Islet precursor cell (in vitro differentiated cells): ENCODE measurements around the gene SIN3A.
"Not testable (repeated sequence)": the region's sequence is repeated elsewhere in the genome, so short reads cannot be mapped to it uniquely, and the experiment has no call there.

Experiments used
- DNase-seq: peaks from one replicate; pipeline ENCODE4 v3.0.0-alpha.2; 2018

SIN3A gene

GRCh38 chr15:75451674-75452363 lies at the start of gene SIN3A:
Gene SIN3A, minus strand, starts transcription at chr15:75451690. Its CDS starts 21,315 bp downstream, at chr15:75430375.
- peak; percentile 100 for DNase-seq

DNA sequence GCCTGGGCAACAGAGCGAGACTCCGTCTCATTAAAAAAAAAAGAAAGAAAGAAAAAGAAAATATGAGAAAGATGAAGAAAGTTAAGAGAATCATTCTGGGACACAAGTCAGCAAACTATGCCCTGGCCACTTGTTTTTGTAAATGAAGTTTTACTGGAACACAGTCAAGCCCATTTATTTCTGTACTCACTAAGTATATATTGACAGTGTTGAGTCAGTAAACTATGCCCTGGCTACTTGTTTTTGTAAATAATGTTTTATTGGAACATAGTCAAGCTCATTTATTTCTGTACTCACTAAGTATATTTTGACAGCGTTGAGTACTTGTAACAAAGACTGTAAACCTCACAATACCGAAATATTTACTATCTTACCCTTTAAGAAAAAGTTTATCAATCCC lies 42.2 kb upstream of the SIN3A start:
- no peak for DNase-seq

- no peak for DNase-seq
Measured at GRCh38 chr15:75483961-75484360, 32.5 kb upstream of the SIN3A start.

DNA sequence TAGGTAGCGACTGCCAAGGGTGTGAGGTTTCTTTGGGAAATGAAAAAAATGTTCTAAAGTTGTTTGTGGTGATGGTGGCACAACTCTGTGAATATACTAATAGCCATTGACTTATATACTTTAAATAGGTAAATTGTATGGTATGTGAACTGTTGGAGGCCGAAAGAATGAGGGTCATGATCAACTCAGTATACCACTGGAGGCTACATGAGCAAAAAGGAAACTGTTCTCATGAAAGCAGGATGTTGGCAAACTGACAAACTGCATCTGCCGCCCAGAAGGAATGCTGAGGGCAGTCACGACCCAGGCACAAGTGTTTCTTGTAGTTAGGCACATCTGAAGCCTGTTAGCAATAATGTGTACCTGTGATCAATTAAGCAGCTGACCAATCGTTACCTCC lies 32.1 kb upstream of the SIN3A start:
- DNase-seq, result not testable (repeated sequence)

- DNase-seq, result no peak
Measured at GRCh38 chr15:75483106-75483505, 31.6 kb upstream of the SIN3A start.

DNA sequence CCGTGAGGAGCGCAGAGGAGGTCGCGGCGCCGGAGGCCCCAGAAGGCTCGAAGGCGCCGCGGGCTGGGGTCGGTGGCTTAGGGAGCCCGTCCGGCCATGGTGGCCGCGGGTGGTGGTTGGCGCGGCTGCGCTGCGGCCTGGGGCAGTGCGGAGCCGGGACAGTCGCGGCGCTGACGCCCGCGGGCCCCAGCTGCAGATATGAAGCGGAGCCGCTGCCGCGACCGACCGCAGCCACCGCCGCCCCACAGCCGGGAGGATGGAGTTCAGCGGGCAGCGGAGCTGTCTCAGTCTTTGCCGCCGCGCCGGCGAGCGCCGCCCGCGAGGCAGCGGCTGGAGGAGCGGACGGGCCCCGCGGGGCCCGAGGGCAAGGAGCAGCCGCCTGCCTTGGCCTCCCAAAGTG lies 29.0 kb upstream of the SIN3A start:
- not testable (repeated sequence) for DNase-seq

DNA sequence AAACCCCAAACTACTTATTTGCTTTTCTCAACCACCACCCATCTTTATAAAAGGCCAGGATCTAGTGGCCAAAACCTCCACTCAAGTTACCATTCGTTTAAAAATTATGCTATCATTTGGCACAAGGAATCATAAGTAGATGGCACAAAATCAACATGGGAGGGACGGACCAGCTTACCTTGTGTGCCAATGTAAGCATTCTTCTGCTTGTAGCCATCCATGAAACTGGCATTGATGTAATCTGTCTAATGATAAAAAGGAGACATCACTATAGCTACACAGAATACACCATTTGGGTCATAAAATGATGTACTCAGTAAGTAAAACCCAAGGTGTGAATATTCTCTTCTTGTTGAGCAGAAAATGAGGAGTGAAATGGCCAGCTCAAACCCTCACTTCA lies 28.2 kb upstream of the SIN3A start:
- no peak for DNase-seq

DNA sequence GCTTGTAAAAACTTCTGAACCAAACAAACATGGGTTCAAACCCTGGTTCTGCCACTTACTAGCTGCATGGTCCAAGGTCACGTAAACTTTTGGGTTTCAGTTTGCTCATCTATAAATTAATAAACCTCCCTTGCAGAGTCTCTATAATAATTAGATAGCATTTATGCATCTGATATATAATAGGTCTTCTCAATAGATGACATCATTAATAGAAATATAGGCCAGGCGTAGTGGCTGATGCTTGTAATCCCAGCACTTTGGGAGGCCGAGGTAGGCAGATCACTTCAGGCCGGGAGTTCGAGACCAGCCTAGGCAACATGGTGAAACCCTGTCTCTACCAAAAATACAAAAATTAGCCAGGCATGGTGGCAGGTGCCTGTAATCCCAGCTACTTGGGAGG lies 25.6 kb upstream of the SIN3A start:
- DNase-seq, result not testable (repeated sequence)

DNA sequence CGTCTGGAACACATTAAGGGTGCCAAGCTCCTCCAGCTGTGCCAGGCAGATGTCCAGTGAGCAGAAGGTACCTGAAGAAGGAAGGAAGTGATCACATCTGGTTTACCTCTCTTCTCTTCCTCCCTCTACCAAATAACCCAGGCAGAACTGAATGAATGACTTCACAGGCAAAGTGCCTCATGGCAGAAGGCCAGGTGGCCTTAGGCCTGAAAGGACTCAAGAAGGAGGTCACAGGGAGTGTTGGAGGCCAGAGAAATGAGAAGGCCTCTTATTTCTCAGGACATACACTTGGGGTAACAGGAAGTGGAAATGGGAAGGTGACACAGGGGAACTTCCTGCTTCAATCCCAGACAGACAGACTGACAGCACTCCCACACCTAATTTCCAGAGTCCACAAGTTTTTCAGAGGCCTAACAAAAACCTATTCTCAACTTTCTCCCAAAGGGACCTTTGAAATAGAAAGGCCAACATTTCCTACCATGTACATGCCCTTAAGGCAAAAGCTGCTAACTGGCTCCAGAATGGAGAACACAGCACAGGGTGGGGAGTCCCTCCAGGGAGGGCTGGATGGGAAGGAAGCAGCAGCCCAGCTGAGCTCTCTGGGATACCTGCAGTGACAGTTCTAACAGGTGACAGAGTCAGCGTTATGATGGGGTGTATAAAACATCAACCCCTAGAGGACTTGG lies 17.6 kb upstream of the SIN3A start:
- DNase-seq, result no peak

DNA sequence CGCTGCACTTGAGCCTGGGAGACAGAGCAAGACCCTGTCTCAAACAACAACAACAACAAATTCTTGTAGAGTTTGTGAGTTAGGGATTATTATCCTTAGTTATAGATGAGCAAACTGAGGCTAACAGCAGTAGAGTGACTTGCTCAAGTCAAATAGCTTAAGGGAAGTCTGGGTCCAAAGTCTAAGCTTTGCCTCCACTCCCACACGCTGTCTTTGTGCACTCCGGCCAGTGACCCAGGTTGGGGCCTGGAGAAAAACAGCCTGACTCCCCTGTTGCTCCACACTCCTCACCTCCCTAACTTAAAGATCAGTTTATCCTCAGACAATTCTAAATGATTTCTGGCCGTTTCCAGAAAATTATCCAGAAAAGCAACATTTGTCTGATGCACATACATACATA lies 9.2 kb upstream of the SIN3A start:
- no peak for DNase-seq

DNA sequence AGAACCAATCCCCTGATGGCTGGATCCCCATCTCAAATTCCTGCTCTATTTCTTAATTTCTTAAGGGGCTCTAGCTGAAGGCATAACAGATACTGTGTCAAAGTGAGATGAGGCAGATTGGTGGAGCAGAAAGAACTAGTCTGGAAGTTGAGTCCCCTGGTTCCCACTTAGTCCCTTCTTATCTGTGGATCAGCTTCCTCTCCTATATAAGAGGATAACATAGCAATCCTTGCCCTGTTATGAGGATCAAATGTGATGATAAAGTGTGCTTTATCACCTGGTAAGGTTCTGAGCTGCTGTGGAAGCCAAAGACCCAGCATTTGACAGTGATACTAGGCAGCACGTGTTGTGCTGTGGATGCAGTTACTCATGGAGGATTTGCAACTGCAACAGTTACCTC lies 8.1 kb upstream of the SIN3A start:
- DNase-seq, result no peak

DNA sequence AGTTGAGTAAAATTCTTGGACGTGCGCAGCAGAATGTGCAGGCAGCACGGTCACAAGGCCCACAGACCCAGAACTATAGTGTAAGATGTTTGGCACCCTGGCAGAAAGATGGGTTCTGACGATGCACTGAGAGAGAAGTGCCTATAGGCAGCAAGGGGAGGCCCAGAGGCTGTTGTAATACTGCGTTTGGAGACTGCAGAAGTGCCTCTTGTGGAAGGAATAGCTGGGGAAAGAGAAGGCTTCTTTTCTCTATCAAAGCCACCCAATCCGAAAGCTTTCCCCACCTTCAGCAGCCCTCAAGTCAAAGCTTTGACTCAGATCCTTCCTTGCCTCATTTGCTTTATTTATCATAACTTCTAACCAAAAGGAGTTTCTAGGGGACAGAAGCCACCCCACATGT lies 5.2 kb upstream of the SIN3A start:
- DNase-seq, result no peak

DNA sequence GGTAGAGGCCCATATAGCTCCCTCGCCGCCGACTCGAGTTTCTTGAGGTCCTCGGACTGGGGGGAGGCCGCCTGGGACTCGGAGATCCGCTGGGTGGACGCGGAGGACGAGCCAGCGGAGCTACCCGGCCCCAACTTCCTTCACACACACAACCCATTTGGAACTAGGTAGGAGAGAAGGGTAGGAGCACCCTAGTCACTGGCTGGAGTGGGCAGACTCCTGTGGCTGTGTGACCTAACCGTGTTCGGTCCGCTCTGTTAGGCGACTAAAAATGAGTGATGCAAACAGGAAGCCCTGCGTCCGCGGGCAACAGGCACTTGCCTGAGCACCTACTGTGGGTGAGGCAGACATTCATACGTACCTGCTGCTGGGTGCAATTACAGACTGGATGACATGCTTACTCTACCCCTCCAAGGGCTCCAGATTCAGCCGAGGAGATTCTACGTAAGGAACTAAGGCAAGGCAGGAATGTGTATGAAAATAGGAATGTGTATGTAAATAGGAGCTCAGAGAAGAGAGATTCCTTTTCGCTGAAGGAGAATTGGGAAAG lies 4.6 kb upstream of the SIN3A start:
- peak; percentile 85 for DNase-seq

DNA sequence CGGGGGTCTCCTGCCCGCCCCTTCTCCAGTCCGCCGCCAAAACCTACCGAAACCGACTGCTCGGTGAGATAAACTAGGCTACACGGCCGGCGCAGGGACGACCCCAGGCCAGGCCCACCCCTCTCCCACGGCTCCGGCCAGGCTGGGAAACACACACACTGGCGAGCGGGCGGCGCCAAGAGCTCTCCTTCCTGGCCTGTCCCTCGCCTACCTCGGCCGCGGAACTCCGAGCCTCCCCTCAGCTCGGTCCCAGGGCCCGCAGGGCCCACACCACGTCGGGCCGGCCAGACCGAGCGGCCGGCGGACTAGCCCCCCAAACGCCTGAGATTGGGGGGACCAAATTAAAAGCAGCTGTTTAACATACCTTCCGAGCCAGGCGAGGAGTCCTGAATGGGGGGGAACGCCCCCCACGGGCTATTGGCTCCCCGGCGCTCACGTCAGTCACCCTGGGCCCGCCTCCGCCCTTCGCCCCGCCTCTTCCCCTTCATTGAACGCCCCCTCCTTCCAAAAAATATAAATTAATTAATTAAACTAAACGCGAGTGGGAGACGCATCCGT lies 4.0 kb upstream of the SIN3A start:
- DNase-seq, result peak; percentile 90

DNA sequence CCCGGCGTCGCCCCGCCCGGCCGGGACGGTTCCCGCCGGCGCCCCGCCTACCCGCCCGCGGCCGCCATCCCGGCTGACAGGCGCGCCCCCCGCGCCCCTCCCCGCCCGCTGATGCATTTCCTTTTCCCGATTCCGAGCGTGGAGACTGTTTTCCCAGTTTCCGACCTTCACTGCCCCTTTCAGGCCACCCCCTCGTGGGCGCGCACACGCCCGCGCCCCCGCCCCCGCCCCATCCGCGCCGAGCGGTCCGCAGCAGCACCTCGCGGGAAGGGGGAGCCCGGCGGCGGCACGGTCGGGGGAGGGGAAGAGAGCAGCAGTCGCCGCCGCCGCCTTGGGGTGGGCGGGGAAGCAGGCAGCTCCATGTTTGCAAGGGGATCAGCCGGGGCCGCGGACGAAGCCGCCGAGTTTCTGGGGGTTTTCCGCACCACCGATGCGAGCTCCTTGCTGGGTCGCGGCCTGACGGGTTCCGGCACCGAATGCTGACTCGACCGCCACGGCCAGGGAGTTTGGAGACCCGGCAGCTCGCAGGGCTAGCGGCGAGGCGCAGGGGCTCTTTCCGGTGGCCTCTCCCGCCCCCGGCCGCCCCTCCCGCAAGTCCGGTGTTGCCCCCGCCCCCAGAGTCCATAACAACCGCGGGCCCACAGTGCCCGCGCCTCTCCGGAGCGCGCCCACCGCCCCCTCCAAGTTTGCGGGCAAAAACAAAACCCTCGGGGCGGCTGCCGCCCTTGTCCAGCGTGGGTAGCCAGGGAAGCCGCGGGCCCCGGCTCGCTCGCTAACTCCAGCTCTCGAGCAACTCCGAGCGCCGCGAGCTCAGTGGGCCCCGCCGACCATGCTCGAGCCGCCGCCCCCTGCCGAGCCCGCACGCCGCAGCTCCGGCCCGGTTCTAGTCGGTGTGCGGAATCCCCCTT lies 3.2 kb upstream of the SIN3A start:
- peak; percentile 82 for DNase-seq

DNA sequence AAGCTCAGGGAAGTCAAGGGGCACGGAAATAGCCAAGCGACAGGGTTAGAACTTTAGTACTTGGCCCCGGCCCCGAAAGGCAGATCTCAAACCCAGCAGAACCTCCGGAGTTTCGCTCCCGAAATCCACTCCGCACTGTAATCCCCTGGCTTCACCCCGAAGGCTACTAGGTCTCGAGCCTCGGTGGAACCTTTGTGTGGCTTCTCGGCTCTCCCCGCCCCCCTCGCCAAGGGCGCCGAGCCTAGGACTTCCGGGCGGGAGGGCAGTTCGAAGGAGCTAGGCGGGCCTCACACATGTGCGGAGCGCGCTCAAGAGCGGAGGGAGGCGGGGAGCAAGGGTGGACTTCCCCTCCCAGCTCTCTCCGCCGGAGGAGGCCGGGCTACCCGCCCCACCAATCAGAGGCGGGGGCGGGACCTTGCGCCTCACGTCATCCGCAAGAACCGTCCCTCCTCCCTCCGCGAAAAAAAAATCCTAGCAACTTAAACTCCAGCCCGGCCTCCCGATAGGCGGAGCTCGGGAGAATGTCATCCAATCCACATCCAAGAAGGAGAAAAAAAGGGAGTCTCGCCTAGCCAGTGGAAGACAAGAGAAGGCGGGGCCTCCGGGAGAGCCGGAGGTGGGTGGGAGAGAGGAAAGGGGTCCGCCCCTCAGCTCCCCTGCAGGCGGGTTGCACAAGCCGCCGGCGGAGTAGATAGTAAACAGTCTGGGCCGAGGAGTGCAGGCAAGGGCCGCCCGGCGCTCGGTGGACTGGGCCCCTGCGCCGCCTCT lies 2.4 kb upstream of the SIN3A start:
- peak; percentile 100 for DNase-seq

DNA sequence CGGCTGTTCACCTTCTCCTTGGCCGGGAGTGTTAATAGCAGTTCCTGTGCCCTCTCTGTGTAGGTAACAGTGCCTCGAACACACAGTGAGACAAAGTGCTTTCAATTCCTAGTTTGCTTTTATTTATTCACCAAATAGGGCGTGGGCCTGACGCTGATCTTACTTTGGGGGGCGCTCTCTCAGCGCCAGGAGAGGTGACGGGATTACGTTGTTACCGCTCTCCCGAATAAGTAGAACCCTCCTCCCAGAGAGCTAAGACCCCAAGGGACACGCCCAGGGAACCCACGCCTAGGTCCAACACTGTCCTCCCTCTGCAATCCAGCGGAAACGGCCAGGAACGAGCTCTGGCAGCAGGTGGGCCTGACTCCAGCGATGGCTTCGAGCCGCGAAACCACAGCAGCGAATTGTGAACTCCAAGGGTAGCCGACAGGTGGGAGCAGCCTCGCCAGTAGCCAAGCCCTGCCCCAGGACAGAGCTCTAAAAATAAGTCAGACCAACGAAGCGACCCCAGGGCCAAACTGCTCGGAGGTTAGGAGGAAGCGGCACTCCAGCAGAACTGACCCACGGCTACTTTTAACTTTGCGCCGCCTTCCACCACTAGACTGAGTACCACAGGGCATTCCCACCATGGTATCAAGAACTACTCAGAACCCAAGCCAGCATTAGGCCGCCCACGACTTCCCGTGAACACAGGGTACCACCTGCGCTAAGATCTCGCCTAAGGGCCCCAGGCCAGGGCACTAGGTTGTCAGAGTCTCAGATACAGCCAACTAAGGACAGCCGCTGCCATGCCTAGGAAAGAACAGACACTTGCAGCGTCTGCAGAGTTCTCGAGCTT lies 1.6 kb upstream of the SIN3A start:
- DNase-seq, result peak; percentile 77

- peak; percentile 87 for DNase-seq
Measured at GRCh38 chr15:75452364-75452864, 924 bp upstream of the SIN3A start.

DNA sequence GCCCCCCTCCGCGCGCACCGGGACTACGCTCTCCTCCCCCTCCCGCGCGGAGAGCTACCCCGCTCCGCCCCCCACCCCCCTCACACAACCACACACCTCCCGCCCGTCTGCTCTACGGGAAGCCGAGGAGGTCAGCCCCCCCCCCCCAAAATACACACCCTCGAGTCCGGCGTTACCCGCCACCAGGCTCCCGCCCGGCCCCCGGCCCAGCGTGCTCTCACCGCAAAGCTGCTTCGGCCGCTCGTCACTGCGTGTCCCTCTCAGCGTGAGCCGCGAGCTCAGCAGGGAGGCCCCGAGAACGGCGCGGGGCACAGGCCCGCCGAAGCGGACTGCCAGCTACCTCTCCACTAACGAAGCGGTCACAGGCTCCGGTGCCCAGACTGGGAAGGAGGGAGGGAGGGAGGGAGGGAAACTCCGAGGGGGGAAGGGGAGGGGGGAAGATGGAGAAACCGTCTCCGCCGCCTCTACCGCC lies 252 bp downstream of the SIN3A start:
- DNase-seq, result no peak

DNA sequence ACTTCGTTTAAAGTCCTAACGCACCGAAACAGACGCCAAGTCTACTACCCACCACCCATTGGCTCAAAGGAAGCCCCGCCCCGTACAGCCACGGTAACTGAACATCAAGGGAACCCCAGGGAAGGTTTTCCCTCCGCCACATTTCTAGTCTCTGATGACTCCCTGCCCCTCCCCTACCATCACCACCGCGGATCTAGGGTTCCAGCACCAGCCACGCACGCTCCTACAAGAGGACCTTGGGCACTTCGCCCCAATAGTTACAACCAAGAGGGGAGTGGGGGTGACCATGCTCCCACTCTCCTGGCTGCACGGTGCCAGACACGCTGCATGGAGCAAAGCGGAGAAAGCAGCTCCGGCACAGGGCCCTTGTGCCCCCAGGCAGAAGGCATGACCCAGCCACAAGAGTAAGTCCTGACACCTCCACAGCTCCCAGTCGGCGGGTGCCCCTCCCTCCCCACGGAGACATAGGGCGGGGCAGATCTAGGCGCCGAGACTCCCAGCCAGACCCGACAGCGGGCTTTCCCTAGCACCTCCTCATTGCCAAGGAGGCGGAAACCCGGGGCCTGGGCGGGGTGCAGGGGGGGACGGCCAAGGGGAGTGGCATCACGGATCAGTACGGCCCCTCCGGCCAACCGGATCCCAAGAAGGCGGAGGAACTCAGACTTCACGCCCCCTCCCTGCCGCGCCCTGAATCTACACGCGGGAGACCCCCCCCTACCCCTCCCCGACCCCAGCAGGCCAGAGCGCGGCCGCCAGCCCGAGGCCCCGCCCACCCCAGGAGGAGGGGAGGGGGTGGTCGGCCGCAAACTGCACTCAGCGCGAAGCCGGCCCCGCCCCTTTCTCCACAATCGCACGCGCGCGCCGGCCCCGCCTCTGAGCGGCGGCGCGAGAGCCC lies 936 bp downstream of the SIN3A start:
- peak; percentile 100 for DNase-seq
